Glutamatergic neuron (in vitro differentiated cells): Measurements from ENCODE around the gene ATRNL1. TPM values are rescaled to one million over a fixed set of nuclear protein-coding genes. Genes with fewer than 3 reads are reported as not detected.

Experiments
- DNase-seq: peaks from one replicate; pipeline ENCODE4 v3.0.0; 2022
- H3K27ac Mint-ChIP-seq: one replicate; pipeline ENCODE4 v1.8.0; 2020; ENCODE audit warnings: mild to moderate bottlenecking, mixed read lengths, inconsistent platforms; ENCODE audit not compliant: unreplicated experiment
- H3K27me3 Mint-ChIP-seq: one replicate; pipeline ENCODE4 v1.8.0; 2020; ENCODE audit warnings: mild to moderate bottlenecking, moderate library complexity, mixed read lengths, inconsistent platforms; ENCODE audit not compliant: unreplicated experiment
- H3K36me3 Mint-ChIP-seq: one replicate; pipeline ENCODE4 v1.8.0; 2020; ENCODE audit warnings: mild to moderate bottlenecking, mixed read lengths, inconsistent platforms; ENCODE audit not compliant: unreplicated experiment
- H3K4me1 Mint-ChIP-seq: one replicate; pipeline ENCODE4 v1.8.0; 2020; ENCODE audit warnings: mild to moderate bottlenecking, low read depth, mixed read lengths, inconsistent platforms; ENCODE audit not compliant: unreplicated experiment
- H3K4me3 Mint-ChIP-seq: one replicate; pipeline ENCODE4 v1.8.0; 2020; ENCODE audit warnings: mild to moderate bottlenecking, mixed read lengths, inconsistent platforms; ENCODE audit not compliant: unreplicated experiment
- H3K9me3 Mint-ChIP-seq: one replicate; pipeline ENCODE4 v1.8.0; 2020; ENCODE audit warnings: mild to moderate bottlenecking, moderate library complexity, mixed read lengths, inconsistent platforms; ENCODE audit not compliant: unreplicated experiment
- CTCF ChIP-seq: fragments of 200-600 bp; sonication (generic); IDR thresholded peaks from one replicate; pipeline ENCODE4 v1.5.0; 2021; ENCODE audit not compliant: partially characterized antibody, unreplicated experiment
- total RNA-seq: library from RNA; stranded (reverse); fragmentation: NEBNext Ultra II Directional; extraction: Animal tissue kit (Norgen Biotek cat#: 25700); gene quantifications from one replicate; pipeline ENCODE4 v1.2.1, GENCODE V29; 2021; ENCODE audit not compliant: unreplicated experiment

ATRNL1 gene
- total RNA-seq, 1 donor from 2014 or later, result 35.9 TPM

- H3K27me3 Mint-ChIP-seq, result peaks cover 11% of the 10 kb centered on the region
- peaks cover 17% of the 10 kb centered on the region for H3K4me1 Mint-ChIP-seq
- no peak for DNase-seq
- peaks cover 12% of the 10 kb centered on the region for H3K9me3 Mint-ChIP-seq
- H3K36me3 Mint-ChIP-seq, result peaks cover 4% of the 10 kb centered on the region
- H3K4me3 Mint-ChIP-seq, result peak overlapping the region; percentile 35
- H3K27ac Mint-ChIP-seq, result peak overlapping the region; percentile 52
- no peak for TF ChIP-seq CTCF
These were observed 2.0 kb upstream of the ATRNL1 start for GRCh38 chr10:115091161-115091560.

GRCh38 chr10:115092258-115092554, 959 bp upstream of the ATRNL1 start:
- Mint-ChIP-seq H3K4me3 (peak overlapping the region; percentile 95), H3K27ac (peak overlapping the region; percentile 97), H3K4me1 (peaks cover 17% of the 10 kb centered on the region), H3K27me3 (peaks cover 11% of the 10 kb centered on the region), H3K36me3 (peaks cover 3% of the 10 kb centered on the region), H3K9me3 (peaks cover 9% of the 10 kb centered on the region)
- no peak for DNase-seq
- no peak for TF ChIP-seq CTCF

- peak; percentile 70 for DNase-seq
- peak overlapping the region; percentile 97 for H3K27ac Mint-ChIP-seq
- H3K36me3 Mint-ChIP-seq, result no peaks in the 10 kb centered on the region
- no peak for TF ChIP-seq CTCF
- peaks cover 17% of the 10 kb centered on the region for H3K4me1 Mint-ChIP-seq
- peaks cover 11% of the 10 kb centered on the region for H3K27me3 Mint-ChIP-seq
- peak overlapping the region; percentile 95 for H3K4me3 Mint-ChIP-seq
- peaks cover 9% of the 10 kb centered on the region for H3K9me3 Mint-ChIP-seq
These were observed 445 bp upstream of the ATRNL1 start for GRCh38 chr10:115092555-115093285.

GRCh38 chr10:115093776-115094408, 727 bp downstream of the ATRNL1 start:
- no peaks in the 10 kb centered on the region for H3K36me3 Mint-ChIP-seq
- no peak for TF ChIP-seq CTCF
- DNase-seq, result peak; percentile 40
- peaks cover 17% of the 10 kb centered on the region for H3K4me1 Mint-ChIP-seq
- H3K9me3 Mint-ChIP-seq, result peaks cover 8% of the 10 kb centered on the region
- H3K27me3 Mint-ChIP-seq, result peaks cover 11% of the 10 kb centered on the region
- H3K4me3 Mint-ChIP-seq, result peak overlapping the region; percentile 89
- H3K27ac Mint-ChIP-seq, result no peak overlapping the region
